Trophoblast cell (in vitro differentiated cells and primary cell): ENCODE results near the gene HCFC2.

Source experiments
- DNase-seq, 2 donors: peaks; one replicate each; pipeline ENCODE4 v3.0.0-alpha.2; 2016
- H2AFZ ChIP-seq: 2 replicates; pipeline ENCODE4 v1.6.1; 2013; ENCODE audit warnings: low read length, moderate library complexity, mild to moderate bottlenecking; ENCODE audit not compliant: insufficient read depth, poor library complexity
- H2AK5ac ChIP-seq: 2 replicates; pipeline ENCODE4 v1.6.1; 2013; ENCODE audit warnings: mild to moderate bottlenecking, low read length
- H2BK120ac ChIP-seq: 2 replicates; pipeline ENCODE4 v1.6.1; 2013; ENCODE audit warnings: low read length, mild to moderate bottlenecking, moderate library complexity; ENCODE audit not compliant: insufficient read depth, poor library complexity
- H2BK12ac ChIP-seq: 2 replicates; pipeline ENCODE4 v1.6.1; 2013; ENCODE audit warnings: mild to moderate bottlenecking, low read length, moderate library complexity
- H2BK5ac ChIP-seq: 2 replicates; pipeline ENCODE4 v1.6.1; 2013; ENCODE audit warnings: low read length, low read depth, moderate library complexity, mild to moderate bottlenecking; ENCODE audit not compliant: poor library complexity
- H3K14ac ChIP-seq: 2 replicates; pipeline ENCODE4 v1.6.1; 2013; ENCODE audit warnings: mild to moderate bottlenecking, low read length
- H3K18ac ChIP-seq: 2 replicates; pipeline ENCODE4 v1.6.1; 2013; ENCODE audit warnings: mild to moderate bottlenecking, low read length
- H3K23ac ChIP-seq: 2 replicates; pipeline ENCODE4 v1.6.1; 2013; ENCODE audit warnings: low read length
- H3K27ac ChIP-seq: 2 replicates; pipeline ENCODE4 v1.5.1; 2013; ENCODE audit warnings: low read depth, mild to moderate bottlenecking, inconsistent platforms, low read length, moderate library complexity
- H3K27me3 ChIP-seq: 2 replicates; pipeline ENCODE4 v1.6.1; 2013; ENCODE audit warnings: inconsistent platforms, mild to moderate bottlenecking, low read length, moderate library complexity; ENCODE audit not compliant: insufficient read depth
- H3K36me3 ChIP-seq, 2 experiments: 1 replicate in 1 of 2; 2 replicates in 1 of 2; pipeline ENCODE4 v1.6.1; 2013; ENCODE audit warnings: low read length in 2 of 2, mild to moderate bottlenecking in 2 of 2, moderate library complexity in 1 of 2; ENCODE audit not compliant: insufficient read depth in 2 of 2, control insufficient read depth in 1 of 2
- H3K4ac ChIP-seq: 2 replicates; pipeline ENCODE4 v1.6.1; 2013; ENCODE audit warnings: low read depth, mild to moderate bottlenecking, low read length, moderate library complexity
- H3K4me1 ChIP-seq, 2 experiments: 1 replicate in 1 of 2; 2 replicates in 1 of 2; pipeline ENCODE4 v1.6.1; 2013; ENCODE audit warnings: low read length in 2 of 2, mild to moderate bottlenecking in 2 of 2, moderate library complexity in 1 of 2; ENCODE audit not compliant: insufficient read depth in 2 of 2, control insufficient read depth in 1 of 2
- H3K4me2 ChIP-seq: 2 replicates; pipeline ENCODE4 v1.6.1; 2013; ENCODE audit warnings: inconsistent platforms, mild to moderate bottlenecking, low read length, moderate library complexity
- H3K4me3 ChIP-seq: 2 replicates; pipeline ENCODE4 v1.5.1; 2013; ENCODE audit warnings: mild to moderate bottlenecking, low read depth, low read length, inconsistent platforms
- H3K79me1 ChIP-seq: one replicate; pipeline ENCODE4 v1.6.1; 2013; ENCODE audit warnings: low read length
- H3K79me2 ChIP-seq: 2 replicates; pipeline ENCODE4 v1.6.1; 2013; ENCODE audit warnings: low read length, mild to moderate bottlenecking; ENCODE audit not compliant: control insufficient read depth, insufficient read depth, poor library complexity
- H3K9ac ChIP-seq: 2 replicates; pipeline ENCODE4 v1.6.1; 2013; ENCODE audit warnings: mild to moderate bottlenecking, low read length
- H3K9me3 ChIP-seq: 2 replicates; pipeline ENCODE4 v1.6.1; 2013; ENCODE audit warnings: low read depth, mild to moderate bottlenecking, control low read depth, inconsistent platforms, low read length; ENCODE audit not compliant: insufficient read depth
- H4K12ac ChIP-seq: 2 replicates; pipeline ENCODE4 v1.6.1; 2013; ENCODE audit warnings: low read depth, mild to moderate bottlenecking, low read length, moderate library complexity
- H4K8ac ChIP-seq: 2 replicates; pipeline ENCODE4 v1.6.1; 2013; ENCODE audit warnings: low read depth, mild to moderate bottlenecking, low read length, moderate library complexity
- H4K91ac ChIP-seq: one replicate; pipeline ENCODE4 v1.6.1; 2013; ENCODE audit warnings: low read depth, mild to moderate bottlenecking, low read length, moderate library complexity
- WGBS: extraction: QIAGEN DNeasy Blood & Tissue Kit; methylation state at CpG from one replicate; pipeline ENCODE4 v1.1.7; 2013; ENCODE audit warnings: missing lambda C conversion rate; ENCODE audit not compliant: insufficient read length, insufficient coverage; ENCODE audit errors: extremely low coverage; 5-methylcytosine and 5-hydroxymethylcytosine counted together

The HCFC2 gene

DNA sequence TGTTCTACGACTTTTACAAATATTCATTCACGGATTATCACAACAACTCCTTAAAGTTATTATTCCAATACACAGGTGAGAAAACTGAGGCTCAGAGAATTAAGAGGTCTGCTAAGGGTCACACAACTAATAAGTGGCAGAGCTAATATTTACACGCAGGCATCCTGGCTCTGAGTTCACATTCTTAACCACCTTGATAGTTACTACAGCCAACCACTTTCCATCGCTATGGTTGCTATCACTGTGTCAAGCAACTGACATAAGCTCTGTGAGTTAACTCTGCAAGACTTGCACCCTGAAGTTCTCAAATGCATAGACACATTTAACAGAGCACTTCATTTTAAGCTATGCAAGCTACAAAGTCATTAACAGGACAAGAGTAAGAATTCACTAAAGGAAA lies 18.0 kb upstream of the HCFC2 start:
- Histone ChIP-seq H3K79me2 (no peaks in the 10 kb centered on the region), H3K79me1 (no peaks in the 10 kb centered on the region), H4K91ac (no peak overlapping the region), H4K12ac (no peak overlapping the region), H3K4me3 (no peak overlapping the region), H3K27ac (no peak overlapping the region), H3K4me2 (no peak overlapping the region), H2AFZ (no peak overlapping the region), H3K4ac (no peak overlapping the region), H3K23ac (no peak overlapping the region), H3K27me3 (no peaks in the 10 kb centered on the region), H4K8ac (no peak overlapping the region), H3K9me3 (no peaks in the 10 kb centered on the region), H2BK5ac (no peak overlapping the region), H3K14ac (no peak overlapping the region), H2AK5ac (no peak overlapping the region), H3K36me3 (no peaks in the 10 kb centered on the region), H3K4me1 (peaks cover 0 to 5% of the 10 kb centered on the region in 2 experiments), H2BK120ac (no peak overlapping the region), H2BK12ac (no peak overlapping the region), H3K18ac (no peak overlapping the region), H3K9ac (no peak overlapping the region)
- no CpG with 5 or more reads among the region's 4 CpGs for WGBS
- no peak for DNase-seq

DNA sequence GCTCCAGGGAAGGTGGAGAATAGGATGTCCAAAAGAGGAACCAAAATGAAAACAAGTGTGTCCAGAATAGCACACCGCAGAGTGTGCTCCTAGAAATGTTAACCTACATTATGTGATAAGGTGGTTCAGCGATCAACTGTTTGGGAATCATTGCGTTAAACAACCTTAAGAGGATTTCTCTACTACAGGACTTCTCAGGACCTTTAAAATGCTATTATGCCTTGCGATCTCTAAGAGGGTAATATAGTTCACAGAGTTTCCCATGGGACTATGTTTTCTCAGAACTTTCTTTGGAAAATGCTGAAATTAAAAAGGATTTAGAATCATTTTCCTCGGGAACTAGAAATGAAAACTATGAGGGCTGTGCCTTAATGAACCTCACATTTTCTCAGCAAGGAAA lies 16.2 kb upstream of the HCFC2 start:
- Histone ChIP-seq H3K14ac (no peak overlapping the region), H3K36me3 (no peaks in the 10 kb centered on the region), H2BK5ac (no peak overlapping the region), H3K79me2 (no peaks in the 10 kb centered on the region), H3K23ac (no peak overlapping the region), H4K91ac (no peak overlapping the region), H3K27me3 (no peaks in the 10 kb centered on the region), H4K12ac (no peak overlapping the region), H3K4me1 (peaks cover 0 to 5% of the 10 kb centered on the region in 2 experiments), H3K9me3 (no peaks in the 10 kb centered on the region), H3K79me1 (no peaks in the 10 kb centered on the region), H3K27ac (no peak overlapping the region), H3K4ac (no peak overlapping the region), H3K4me3 (no peak overlapping the region), H4K8ac (no peak overlapping the region), H2AK5ac (no peak overlapping the region), H2BK12ac (no peak overlapping the region), H2AFZ (no peak overlapping the region), H3K9ac (no peak overlapping the region), H2BK120ac (no peak overlapping the region), H3K18ac (no peak overlapping the region), H3K4me2 (no peak overlapping the region)
- WGBS = no CpG with 5 or more reads among the region's 5 CpGs
- no peak for DNase-seq

DNA sequence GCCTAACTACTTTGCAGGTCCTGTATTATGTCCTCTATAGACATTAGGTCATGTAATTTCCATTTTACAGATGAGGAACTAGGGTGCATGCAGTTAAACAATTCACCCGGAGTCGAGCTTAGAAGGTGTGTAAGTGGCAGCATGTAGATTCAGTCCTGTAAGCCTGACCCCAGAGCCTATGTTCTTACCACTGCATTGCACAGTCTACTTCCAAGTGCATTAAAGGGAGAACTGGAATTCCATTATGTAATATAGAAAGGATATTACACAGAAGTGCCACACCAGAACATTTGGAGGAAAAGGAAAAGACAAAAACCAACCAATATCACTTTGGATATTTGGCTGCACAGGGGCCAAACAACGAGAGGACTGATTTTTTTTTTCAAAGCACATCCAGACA lies 15.5 kb upstream of the HCFC2 start:
- WGBS = no CpG with 5 or more reads among the region's 3 CpGs
- no peak overlapping the region for H2AFZ ChIP-seq

DNA sequence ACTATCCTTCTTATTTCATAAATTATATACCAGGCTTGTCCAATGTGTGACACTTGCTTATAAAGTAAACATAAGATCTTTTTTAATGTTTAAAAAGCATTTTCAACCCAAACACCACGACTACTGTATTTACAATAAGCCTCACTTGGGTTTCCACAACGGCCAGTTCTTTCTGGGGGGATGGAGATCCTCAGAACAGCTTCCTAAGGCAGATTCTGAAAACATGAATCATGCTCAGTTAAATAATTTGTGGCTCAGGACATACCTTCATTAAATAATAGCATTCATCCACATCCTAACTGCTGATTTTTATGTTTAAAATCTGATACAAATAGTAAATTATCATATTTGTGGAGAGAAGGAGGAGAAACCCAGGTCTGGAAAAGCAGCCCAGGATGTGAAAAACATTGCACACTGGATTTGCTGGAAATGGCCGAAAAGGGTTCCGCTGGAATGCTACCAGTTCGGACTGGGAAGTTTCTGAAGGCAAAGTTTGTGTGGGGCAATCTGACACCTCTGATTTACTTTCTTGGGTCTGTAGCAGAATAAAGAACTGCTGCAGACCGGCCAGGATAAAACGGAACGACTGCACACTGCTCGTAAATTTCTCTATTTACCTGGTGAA lies 14.9 kb upstream of the HCFC2 start:
- no peaks in the 10 kb centered on the region for H3K9me3 ChIP-seq
- H3K9ac ChIP-seq = no peak overlapping the region
- H3K14ac ChIP-seq = no peak overlapping the region
- no peaks in the 10 kb centered on the region for H3K79me1 ChIP-seq
- DNase-seq = peak in 1 of 2 donors; percentile 40
- H2AFZ ChIP-seq = peak overlapping the region; percentile 43
- no CpG with 5 or more reads among the region's 9 CpGs for WGBS
- no peak overlapping the region for H3K4ac ChIP-seq
- no peak overlapping the region for H4K8ac ChIP-seq
- no peak overlapping the region for H2AK5ac ChIP-seq
- H2BK5ac ChIP-seq = no peak overlapping the region
- H3K79me2 ChIP-seq = no peaks in the 10 kb centered on the region
- H2BK12ac ChIP-seq = no peak overlapping the region
- peak overlapping the region; percentile 50 for H3K4me3 ChIP-seq
- H3K27ac ChIP-seq = no peak overlapping the region
- H4K91ac ChIP-seq = no peak overlapping the region
- no peak overlapping the region for H4K12ac ChIP-seq
- H3K4me2 ChIP-seq = peak overlapping the region; percentile 74
- H3K23ac ChIP-seq = no peak overlapping the region
- H3K18ac ChIP-seq = no peak overlapping the region
- H3K36me3 ChIP-seq = no peaks in the 10 kb centered on the region
- no peaks in the 10 kb centered on the region for H3K27me3 ChIP-seq
- no peak overlapping the region for H2BK120ac ChIP-seq
- peaks cover 0 to 5% of the 10 kb centered on the region in 2 experiments for H3K4me1 ChIP-seq

More for the DNA sequence above, 15.5 kb upstream of the HCFC2 start:
- Histone ChIP-seq H3K9ac (no peak overlapping the region), H3K36me3 (no peaks in the 10 kb centered on the region), H3K4me3 (no peak overlapping the region), H4K91ac (no peak overlapping the region), H3K18ac (no peak overlapping the region), H2AK5ac (no peak overlapping the region), H3K4me1 (peaks cover 0 to 5% of the 10 kb centered on the region in 2 experiments), H3K4me2 (no peak overlapping the region), H3K79me2 (no peaks in the 10 kb centered on the region), H4K12ac (no peak overlapping the region), H3K4ac (no peak overlapping the region), H2BK12ac (no peak overlapping the region), H2BK120ac (no peak overlapping the region), H3K14ac (no peak overlapping the region), H3K79me1 (no peaks in the 10 kb centered on the region), H3K9me3 (no peaks in the 10 kb centered on the region), H2BK5ac (no peak overlapping the region), H3K27me3 (no peaks in the 10 kb centered on the region), H3K23ac (peak overlapping the region; percentile 40), H3K27ac (no peak overlapping the region), H4K8ac (no peak overlapping the region)
- DNase-seq = no peak
